ENCODE results near the gene SEC24C. TPM values are rescaled to one million over a fixed set of nuclear protein-coding genes. Genes with fewer than 3 reads are reported as not detected.
A peak's percentile ranks its signal among the peaks of the same experiment; 100 is the strongest.
"Not testable (repeated sequence)": the region's sequence is repeated elsewhere in the genome, so short reads cannot be mapped to it uniquely, and the experiment has no call there.

Gene SEC24C
- total RNA-seq, 1 donor = 54.0 TPM

- no peak for DNase-seq (ENCODE audit: low read depth)
- H3K4me3 ChIP-seq (ENCODE audit: low read depth, low read length) = peak overlapping the region; percentile 75
- TF ChIP-seq, protein P1, sequence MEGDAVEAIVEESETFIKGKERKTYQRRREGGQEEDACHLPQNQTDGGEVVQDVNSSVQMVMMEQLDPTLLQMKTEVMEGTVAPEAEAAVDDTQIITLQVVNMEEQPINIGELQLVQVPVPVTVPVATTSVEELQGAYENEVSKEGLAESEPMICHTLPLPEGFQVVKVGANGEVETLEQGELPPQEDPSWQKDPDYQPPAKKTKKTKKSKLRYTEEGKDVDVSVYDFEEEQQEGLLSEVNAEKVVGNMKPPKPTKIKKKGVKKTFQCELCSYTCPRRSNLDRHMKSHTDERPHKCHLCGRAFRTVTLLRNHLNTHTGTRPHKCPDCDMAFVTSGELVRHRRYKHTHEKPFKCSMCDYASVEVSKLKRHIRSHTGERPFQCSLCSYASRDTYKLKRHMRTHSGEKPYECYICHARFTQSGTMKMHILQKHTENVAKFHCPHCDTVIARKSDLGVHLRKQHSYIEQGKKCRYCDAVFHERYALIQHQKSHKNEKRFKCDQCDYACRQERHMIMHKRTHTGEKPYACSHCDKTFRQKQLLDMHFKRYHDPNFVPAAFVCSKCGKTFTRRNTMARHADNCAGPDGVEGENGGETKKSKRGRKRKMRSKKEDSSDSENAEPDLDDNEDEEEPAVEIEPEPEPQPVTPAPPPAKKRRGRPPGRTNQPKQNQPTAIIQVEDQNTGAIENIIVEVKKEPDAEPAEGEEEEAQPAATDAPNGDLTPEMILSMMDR (IDR thresholded peaks at IDR 0.05; ENCODE audit: insufficient read depth, low read depth, low read length) = no peak
These were observed 42.3 kb downstream of the SEC24C start for GRCh38 chr10:73786512-73786885.

GRCh38 chr10:73787031-73787800, 43.0 kb downstream of the SEC24C start:
- H3K4me3 ChIP-seq (ENCODE audit: low read depth, low read length) = peak overlapping the region; percentile 24
- DNase-seq (ENCODE audit: low read depth) = not testable (repeated sequence)

DNA sequence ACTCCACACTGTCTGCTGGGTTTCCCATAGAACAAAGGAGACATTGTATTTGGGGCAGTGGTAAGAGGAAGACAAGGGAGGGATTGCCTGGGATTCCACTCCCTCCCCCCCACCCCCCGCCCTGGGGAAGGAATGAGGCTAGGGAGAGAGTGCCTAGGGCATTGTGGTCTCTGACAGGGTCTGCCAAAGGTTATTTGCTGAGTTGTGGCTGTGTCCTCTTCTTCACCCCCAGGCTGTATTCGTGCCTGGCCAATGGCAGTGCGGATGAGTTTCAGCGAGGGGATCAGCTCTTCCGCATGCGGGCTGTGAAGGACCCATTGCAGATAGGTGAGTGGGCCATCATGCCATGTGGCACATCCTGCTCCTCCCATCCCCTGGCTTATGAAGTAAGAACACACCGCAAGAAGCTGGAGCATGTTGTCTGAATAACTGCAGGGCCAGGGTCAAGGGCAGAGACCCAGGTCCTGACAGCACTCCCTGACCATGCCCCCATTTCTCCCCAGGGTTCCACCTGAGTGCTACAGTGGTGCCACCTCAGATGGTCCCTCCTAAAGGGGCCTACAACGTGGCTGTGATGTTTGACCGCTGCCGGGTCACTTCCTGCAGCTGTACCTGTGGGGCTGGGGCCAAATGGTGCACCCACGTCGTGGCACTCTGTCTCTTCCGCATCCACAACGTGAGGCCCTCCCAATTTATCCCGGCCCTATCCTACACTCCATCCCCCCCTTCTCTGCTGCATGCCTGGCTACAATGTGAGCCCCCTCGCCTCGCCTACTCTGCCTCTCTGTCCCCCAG, 44.9 kb downstream of the SEC24C start:
- TF ChIP-seq, protein P1 (IDR thresholded peaks at IDR 0.05; ENCODE audit: insufficient read depth, low read depth, low read length) = no peak
- no peak overlapping the region for H3K4me3 ChIP-seq (ENCODE audit: low read depth, low read length)
- DNase-seq (ENCODE audit: low read depth) = no peak

- DNase-seq (ENCODE audit: low read depth) = no peak
- H3K4me3 ChIP-seq (ENCODE audit: low read depth, low read length) = no peak overlapping the region
- TF ChIP-seq, protein P1 (IDR thresholded peaks at IDR 0.05; ENCODE audit: insufficient read depth, low read depth, low read length) = no peak
These were observed 45.5 kb downstream of the SEC24C start for GRCh38 chr10:73789659-73790055.

DNA sequence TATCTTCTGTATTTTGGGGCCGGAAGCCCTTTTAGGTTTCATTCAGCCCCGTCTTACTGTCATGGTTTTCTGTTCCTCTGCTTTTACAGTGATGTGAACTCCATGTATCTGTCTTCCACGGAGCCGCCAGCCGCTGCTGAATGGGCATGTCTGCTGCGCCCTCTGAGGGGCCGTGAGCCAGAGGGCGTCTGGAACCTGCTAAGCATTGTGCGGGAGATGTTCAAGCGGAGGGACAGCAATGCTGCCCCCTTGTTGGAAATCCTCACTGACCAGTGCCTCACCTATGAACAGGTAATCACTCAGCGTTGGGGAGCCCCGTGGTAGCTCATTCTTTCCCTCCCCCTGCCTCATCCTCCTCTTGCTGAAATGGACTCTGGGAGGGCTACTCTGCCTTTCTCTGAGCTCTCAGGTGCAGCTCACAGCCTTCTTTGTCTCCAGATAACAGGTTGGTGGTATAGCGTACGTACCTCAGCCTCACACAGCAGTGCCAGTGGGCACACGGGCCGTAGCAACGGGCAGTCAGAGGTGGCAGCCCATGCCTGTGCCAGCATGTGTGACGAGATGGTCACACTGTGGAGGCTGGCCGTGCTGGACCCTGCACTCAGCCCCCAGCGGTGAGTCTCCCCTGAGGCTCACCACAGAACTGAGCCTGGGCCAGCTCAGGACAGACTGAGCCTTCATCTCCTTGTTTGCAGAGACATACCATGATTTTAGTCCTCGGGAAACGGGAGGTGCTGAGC, 46.9 kb downstream of the SEC24C start:
- H3K4me3 ChIP-seq (ENCODE audit: low read depth, low read length) = no peak overlapping the region
- TF ChIP-seq, protein P1 (IDR thresholded peaks at IDR 0.05; ENCODE audit: insufficient read depth, low read depth, low read length) = no peak
- DNase-seq (ENCODE audit: low read depth) = no peak

DNA sequence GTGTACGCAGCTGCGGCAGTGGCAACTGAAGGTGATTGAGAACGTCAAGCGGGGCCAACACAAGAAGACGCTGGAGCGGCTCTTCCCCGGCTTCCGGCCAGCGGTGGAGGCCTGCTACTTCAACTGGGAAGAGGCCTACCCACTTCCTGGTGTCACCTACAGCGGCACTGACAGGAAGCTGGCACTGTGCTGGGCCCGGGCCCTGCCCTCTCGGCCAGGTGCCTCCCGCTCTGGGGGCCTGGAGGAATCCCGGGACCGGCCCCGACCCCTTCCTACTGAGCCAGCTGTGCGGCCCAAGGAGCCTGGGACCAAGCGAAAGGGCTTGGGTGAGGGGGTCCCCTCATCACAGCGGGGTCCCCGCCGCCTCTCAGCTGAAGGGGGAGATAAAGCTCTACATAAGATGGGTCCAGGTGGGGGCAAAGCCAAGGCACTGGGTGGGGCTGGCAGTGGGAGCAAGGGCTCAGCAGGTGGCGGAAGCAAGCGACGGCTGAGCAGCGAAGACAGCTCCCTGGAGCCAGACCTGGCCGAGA, 47.8 kb downstream of the SEC24C start:
- no peak for DNase-seq (ENCODE audit: low read depth)
- no peak overlapping the region for H3K4me3 ChIP-seq (ENCODE audit: low read depth, low read length)
- TF ChIP-seq, protein P1 (IDR thresholded peaks at IDR 0.05; ENCODE audit: insufficient read depth, low read depth, low read length) = no peak

DNA sequence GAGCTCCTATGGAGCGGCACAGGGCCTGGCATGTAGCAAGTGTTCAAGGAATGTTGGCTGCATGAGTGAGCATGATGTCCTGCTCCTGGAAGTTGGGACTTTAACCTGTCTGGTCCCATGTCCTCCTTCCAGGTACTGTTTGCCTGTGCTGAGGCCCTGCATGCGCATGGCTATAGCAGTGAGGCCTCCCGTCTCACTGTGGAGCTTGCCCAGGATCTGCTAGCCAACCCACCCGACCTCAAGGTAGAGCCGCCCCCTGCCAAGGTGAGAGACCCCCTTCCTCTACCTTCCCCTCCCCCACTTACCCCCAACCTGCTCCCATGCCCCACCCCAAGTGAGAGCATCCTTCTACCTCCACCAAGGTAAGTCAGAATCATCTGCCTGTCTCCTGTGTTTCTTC, 49.3 kb downstream of the SEC24C start:
- no peak overlapping the region for H3K4me3 ChIP-seq (ENCODE audit: low read depth, low read length)
- TF ChIP-seq, protein P1 (IDR thresholded peaks at IDR 0.05; ENCODE audit: insufficient read depth, low read depth, low read length) = no peak
- DNase-seq (ENCODE audit: low read depth) = no peak

- DNase-seq (ENCODE audit: low read depth); H3K4me3 ChIP-seq (ENCODE audit: low read depth, low read length): not testable (repeated sequence)
These were observed 51.3 kb downstream of the SEC24C start for GRCh38 chr10:73795491-73795890.

DNA sequence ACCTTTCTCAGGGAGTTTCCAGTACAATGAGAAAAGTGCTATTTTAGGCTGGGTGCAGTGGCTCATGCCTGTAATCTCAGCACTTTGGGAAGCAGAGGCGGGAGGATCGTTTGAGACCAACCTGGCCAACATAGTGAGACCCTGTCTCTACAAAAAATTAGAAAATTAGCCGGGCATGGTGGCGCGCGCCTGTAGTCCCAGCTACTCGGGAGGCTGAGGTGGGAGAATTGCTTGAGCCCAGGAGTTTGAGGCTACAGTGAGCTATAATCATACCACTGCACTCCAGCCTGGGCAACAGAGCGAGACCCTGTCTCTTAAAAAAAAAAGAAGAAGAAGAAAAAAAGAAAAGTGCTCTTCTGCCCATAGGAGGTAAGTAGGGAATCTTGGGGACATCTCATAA, 51.9 kb downstream of the SEC24C start:
- H3K4me3 ChIP-seq (ENCODE audit: low read depth, low read length); DNase-seq (ENCODE audit: low read depth): not testable (repeated sequence)
